ENCODE measurements around the gene PAK5.
A peak's percentile ranks its signal among the peaks of the same experiment; 100 is the strongest.

PAK5 gene

GRCh38 chr20:9628589-9628988 is 210.3 kb downstream of the PAK5 start:
- Histone ChIP-seq H3K36me3 (no peaks in the 10 kb centered on the region), H3K9me3 (no peaks in the 10 kb centered on the region), H3K27me3 (peaks cover 4% of the 10 kb centered on the region), H3K4me3 (ENCODE audit: low read depth, low read length) (no peak overlapping the region), H3K4me1 (no peaks in the 10 kb centered on the region)
- no peak for DNase-seq
- TF ChIP-seq CTCF (IDR thresholded peaks at IDR 0.05; ENCODE audit: low read depth, low read length), result 0 out of 2 replicates have a peak, but pooled peaks have one; percentile 7

- H3K9me3 ChIP-seq, result no peaks in the 10 kb centered on the region
- no peak for DNase-seq
- no peak overlapping the region for H3K4me3 ChIP-seq (ENCODE audit: low read depth, low read length)
- H3K36me3 ChIP-seq, result no peaks in the 10 kb centered on the region
- H3K4me1 ChIP-seq, result no peaks in the 10 kb centered on the region
- no peak for TF ChIP-seq CTCF (IDR thresholded peaks at IDR 0.05; ENCODE audit: low read depth, low read length)
- peaks cover 4% of the 10 kb centered on the region for H3K27me3 ChIP-seq
Observed at GRCh38 chr20:9628141-9628540, 210.7 kb downstream of the PAK5 start.

GRCh38 chr20:9627219-9627618 is 211.7 kb downstream of the PAK5 start:
- DNase-seq, result no peak
- H3K36me3 ChIP-seq, result no peaks in the 10 kb centered on the region
- no peak overlapping the region for H3K4me3 ChIP-seq (ENCODE audit: low read depth, low read length)
- no peaks in the 10 kb centered on the region for H3K9me3 ChIP-seq
- no peak for TF ChIP-seq CTCF (IDR thresholded peaks at IDR 0.05; ENCODE audit: low read depth, low read length)
- no peaks in the 10 kb centered on the region for H3K4me1 ChIP-seq
- peaks cover 6% of the 10 kb centered on the region for H3K27me3 ChIP-seq

- TF ChIP-seq CTCF (IDR thresholded peaks at IDR 0.05; ENCODE audit: low read depth, low read length), result no peak
- DNase-seq, result no peak
- H3K4me3 ChIP-seq (ENCODE audit: low read depth, low read length), result no peak overlapping the region
- no peaks in the 10 kb centered on the region for H3K4me1 ChIP-seq
- H3K9me3 ChIP-seq, result no peaks in the 10 kb centered on the region
- peaks cover 6% of the 10 kb centered on the region for H3K27me3 ChIP-seq
- H3K36me3 ChIP-seq, result no peaks in the 10 kb centered on the region
Observed at GRCh38 chr20:9626357-9626756, 212.5 kb downstream of the PAK5 start.

GRCh38 chr20:9617940-9618339 is 220.9 kb downstream of the PAK5 start:
- no peaks in the 10 kb centered on the region for H3K4me1 ChIP-seq
- TF ChIP-seq CTCF (IDR thresholded peaks at IDR 0.05; ENCODE audit: low read depth, low read length), result peak; percentile 67
- no peaks in the 10 kb centered on the region for H3K9me3 ChIP-seq
- no peaks in the 10 kb centered on the region for H3K36me3 ChIP-seq
- peak; percentile 30 for DNase-seq
- H3K4me3 ChIP-seq (ENCODE audit: low read depth, low read length), result no peak overlapping the region
- peaks cover 3% of the 10 kb centered on the region; the same call in 1 of the 2 replicates for H3K27me3 ChIP-seq

GRCh38 chr20:9616833-9617461 is 221.9 kb downstream of the PAK5 start:
- Histone ChIP-seq H3K4me3 (ENCODE audit: low read depth, low read length) (no peak overlapping the region), H3K27me3 (no peaks in the 10 kb centered on the region), H3K4me1 (no peaks in the 10 kb centered on the region), H3K36me3 (no peaks in the 10 kb centered on the region), H3K9me3 (no peaks in the 10 kb centered on the region)
- peak; percentile 62 for DNase-seq
- peak; percentile 79 for TF ChIP-seq CTCF (IDR thresholded peaks at IDR 0.05; ENCODE audit: low read depth, low read length)
